Fibroblast of pulmonary artery (primary cell): ENCODE measurements around the gene TRIM62.

Source experiments
- DNase-seq: peaks from one replicate; pipeline ENCODE4 v3.0.0-alpha.2; 2010; ENCODE audit warnings: low read depth
- H3K4me3 ChIP-seq: replicated peaks from 2 replicates; pipeline ENCODE4 v1.5.1; 2011; ENCODE audit warnings: low read depth, mild to moderate bottlenecking, control low read depth, low read length, moderate library complexity
- CTCF ChIP-seq: IDR thresholded peaks from 2 replicates; pipeline ENCODE4 v1.5.1; 2011; ENCODE audit warnings: mild to moderate bottlenecking, control low read depth, low read length, inconsistent platforms; ENCODE audit errors: missing control alignments

TRIM62 gene

GRCh38 chr1:33120436-33121231, 61.2 kb downstream of the TRIM62 start:
- no peak for TF ChIP-seq CTCF
- no peak overlapping the region for H3K4me3 ChIP-seq
- DNase-seq, result no peak

- no peak for DNase-seq
- TF ChIP-seq CTCF, result no peak
- H3K4me3 ChIP-seq, result no peak overlapping the region
Measured at GRCh38 chr1:33119532-33120217, 62.2 kb downstream of the TRIM62 start.

- TF ChIP-seq CTCF, result no peak
- no peak for DNase-seq
- H3K4me3 ChIP-seq, result no peak overlapping the region
Measured at GRCh38 chr1:33119050-33119449, 62.8 kb downstream of the TRIM62 start.

GRCh38 chr1:33118274-33118673, 63.6 kb downstream of the TRIM62 start:
- DNase-seq, result no peak
- no peak for TF ChIP-seq CTCF
- H3K4me3 ChIP-seq, result no peak overlapping the region

GRCh38 chr1:33117440-33118085, 64.3 kb downstream of the TRIM62 start:
- no peak for TF ChIP-seq CTCF
- DNase-seq, result no peak

GRCh38 chr1:33111965-33112364, 69.9 kb downstream of the TRIM62 start:
- peak; percentile 60 for DNase-seq
- TF ChIP-seq CTCF, result peak; percentile 47
- no peak overlapping the region for H3K4me3 ChIP-seq

More at GRCh38 chr1:33117440-33118085, 64.3 kb downstream of the TRIM62 start:
- no peak overlapping the region for H3K4me3 ChIP-seq
